HG02840 (cell line): ENCODE measurements around the gene WT1.
"Not testable (repeated sequence)": the region's sequence is repeated elsewhere in the genome, so short reads cannot be mapped to it uniquely, and the experiment has no call there.

Experiments
- ATAC-seq: cut with Tn5 transposase; IDR thresholded peaks from one replicate; pipeline ENCODE4 v1.9.1; 2021; ENCODE audit warnings: mild to moderate bottlenecking, moderate library complexity, moderate number of reproducible peaks; ENCODE audit not compliant: unreplicated experiment, low FRiP score

The WT1 gene

DNA sequence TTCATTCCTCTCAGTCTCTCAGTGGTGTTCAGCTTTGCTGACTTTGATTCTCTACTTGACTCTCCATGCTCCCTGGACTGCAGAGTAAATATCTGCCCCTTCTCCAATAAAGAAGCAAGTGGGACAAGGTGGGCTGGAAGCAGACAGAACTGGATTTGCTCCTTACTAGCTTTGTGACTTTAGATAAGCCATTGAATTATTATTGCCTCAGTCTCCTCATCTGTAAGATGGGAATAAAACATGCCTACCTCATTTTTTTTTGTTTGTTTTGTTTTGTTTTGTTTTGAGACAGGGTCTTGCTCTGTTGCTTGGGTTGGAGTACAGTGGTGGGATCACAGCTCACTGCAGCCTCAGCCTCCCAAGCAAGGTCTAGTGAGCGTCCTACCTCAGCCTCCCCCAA, 44.6 kb downstream of the WT1 start:
- no peak for ATAC-seq

DNA sequence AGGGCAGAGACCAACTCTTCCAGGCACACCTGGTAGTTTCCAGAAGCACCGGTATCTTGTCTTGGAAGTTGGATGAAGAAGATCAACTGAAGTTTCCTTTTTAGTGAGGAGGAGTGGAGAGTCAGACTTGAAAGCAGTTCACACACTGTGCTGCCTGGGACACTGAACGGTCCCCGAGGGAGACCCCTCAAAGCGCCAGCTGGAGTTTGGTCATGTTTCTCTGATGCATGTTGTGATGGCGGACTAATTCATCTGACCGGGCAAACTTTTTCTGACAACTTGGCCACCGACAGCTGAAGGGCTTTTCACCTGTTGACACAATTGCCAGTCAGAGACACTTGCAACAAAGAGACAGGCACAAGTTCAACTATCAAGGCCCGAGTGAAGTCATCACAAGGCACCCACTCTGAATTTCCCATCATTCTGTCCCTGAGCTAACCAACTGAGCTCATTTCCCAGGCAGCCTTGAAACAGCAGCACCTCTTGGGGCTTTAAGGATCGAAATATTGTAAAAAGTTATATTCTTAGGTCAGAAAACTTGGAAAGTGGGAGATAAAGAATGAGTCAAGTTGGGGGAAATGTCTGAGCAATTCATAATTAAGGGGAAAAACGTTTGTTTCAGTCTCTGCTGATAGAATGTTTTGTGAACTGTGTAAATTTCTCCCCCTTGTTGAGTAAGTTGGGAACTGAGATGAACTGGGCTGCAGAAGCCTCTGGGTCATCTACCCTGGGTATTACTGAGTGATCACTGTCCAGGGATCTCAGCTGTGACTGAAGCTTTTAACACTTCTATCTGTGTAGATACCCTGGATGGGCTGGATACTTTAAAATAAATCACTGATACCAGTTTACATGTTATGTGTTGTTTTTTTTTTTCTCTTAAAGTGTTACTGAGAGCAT, 46.2 kb downstream of the WT1 start:
- no peak for ATAC-seq

- no peak for ATAC-seq
Measured at GRCh38 chr11:32388365-32388764, 47.0 kb downstream of the WT1 start.

GRCh38 chr11:32387411-32387810, 47.9 kb downstream of the WT1 start:
- ATAC-seq, result no peak

DNA sequence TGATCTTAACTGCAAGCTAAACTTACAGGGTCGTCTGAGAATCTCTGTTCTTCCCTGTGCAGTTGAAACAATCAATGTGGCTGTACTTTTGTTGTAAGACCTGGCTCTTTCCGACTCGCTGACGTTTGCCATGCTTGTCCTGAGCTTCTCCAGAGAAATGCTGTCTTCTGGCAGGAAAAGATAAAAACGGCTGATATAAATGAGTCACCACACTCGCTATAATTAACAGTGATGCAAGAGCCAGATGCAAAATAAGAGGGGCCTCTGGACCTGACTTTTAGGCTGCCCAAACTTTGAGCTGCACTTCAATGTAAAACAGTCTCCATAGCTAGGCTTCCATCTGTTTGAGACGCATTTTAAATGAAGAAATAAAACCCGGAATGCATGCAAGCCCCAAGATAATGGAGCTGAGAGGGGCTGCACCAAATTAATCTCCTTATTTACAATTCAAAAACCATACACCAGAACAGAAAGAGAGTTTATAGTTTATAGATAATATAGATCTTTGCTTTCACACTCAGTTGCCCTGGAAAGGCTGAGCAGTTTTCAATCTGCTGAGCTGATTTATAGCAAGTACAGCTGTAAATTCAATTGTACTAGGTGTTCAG, 48.5 kb downstream of the WT1 start:
- no peak for ATAC-seq

DNA sequence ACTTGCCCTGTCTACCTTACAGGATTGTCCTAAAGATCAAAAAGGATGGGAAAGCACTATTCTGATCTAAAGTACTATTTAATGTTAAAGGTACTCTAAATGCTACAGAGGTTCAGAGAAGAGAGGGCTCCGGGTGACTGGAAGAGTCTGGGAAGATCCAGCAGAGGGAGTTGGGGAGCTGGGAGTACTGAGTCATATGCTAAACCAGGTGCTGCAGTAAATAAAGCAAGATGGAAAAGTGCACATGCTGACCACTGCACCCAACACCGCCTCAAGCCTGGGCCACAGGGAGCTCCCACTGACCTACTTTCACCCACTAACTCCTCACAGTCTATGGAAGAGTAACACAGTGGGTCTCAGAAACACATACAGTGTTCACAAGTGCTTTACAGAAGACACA, 49.3 kb downstream of the WT1 start:
- ATAC-seq, result no peak

DNA sequence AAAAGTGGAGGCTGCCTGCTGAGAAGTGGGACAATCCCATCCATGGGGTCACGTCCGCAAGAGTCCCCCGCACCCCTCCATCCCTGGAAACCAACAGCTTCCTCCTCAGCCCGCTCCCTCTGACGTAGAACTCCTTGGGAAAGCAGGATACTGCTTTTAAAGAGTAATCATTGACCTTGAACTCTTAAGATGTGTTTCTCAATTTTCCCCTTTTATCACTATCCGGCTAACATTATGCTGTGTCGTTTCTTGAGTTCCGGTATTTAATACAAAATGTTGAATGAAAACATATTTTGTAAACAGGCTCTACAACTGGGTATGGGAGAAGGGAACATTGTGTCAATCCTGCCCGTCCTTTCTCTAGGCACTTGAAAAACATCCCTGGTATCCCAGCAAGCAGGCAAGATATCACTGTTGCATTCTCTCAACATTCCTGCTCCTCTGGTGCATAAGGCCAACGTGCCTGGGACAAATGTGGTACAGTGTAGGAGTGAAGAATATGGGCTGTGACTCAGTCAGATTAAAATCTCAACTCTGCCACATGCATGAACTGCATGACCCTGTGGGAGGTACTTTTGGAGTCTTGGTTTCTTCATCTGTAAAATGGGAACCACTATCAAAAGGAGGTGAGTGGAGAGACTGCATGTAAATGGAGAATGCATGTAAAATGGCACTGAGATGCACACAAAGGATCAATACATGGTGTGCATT, 52.8 kb downstream of the WT1 start:
- ATAC-seq, result no peak

GRCh38 chr11:32381179-32381578, 54.2 kb downstream of the WT1 start:
- ATAC-seq, result no peak

DNA sequence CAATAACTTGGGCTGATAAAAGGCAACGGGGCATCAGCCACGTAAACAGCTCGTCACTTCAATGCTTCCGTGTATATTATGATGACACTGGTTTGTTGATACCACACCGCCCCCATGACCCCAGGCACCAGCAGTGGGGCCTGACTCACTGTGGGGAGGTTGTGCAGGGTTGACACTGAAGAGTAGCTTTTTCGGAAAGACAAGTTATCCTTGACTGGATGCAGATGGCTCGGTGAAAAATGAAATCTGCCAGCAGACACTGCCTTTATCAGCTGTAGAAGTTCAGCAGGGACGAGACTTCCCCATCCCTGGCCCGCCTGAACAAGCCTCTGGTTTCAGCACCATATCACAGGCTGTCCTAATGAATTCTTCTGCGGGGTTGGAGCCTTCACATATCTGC, 55.6 kb downstream of the WT1 start:
- ATAC-seq, result no peak

GRCh38 chr11:32375826-32376225, 59.5 kb downstream of the WT1 start:
- no peak for ATAC-seq

GRCh38 chr11:32374261-32374711, 61.1 kb downstream of the WT1 start:
- no peak for ATAC-seq

- not testable (repeated sequence) for ATAC-seq
Measured at GRCh38 chr11:32369987-32370386, 65.4 kb downstream of the WT1 start.

DNA sequence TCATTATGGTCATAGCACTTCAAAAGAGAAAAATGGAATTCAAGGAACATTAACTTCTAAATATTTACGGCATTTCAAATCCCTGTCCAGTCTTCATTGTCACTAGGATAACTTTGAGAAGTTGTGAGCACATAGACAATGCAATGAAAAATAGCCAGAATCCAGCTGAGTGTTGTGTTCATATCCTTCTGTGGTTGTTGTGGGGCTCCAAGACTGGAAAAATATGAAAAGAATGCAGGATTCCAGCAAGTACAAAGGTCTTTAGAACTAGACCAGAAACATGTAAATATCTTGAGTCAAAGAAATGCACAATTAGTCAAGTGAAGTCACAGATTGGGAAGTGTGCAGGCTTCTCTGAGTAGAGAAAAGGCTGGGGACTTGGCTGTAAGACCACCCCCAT, 68.7 kb downstream of the WT1 start:
- no peak for ATAC-seq

DNA sequence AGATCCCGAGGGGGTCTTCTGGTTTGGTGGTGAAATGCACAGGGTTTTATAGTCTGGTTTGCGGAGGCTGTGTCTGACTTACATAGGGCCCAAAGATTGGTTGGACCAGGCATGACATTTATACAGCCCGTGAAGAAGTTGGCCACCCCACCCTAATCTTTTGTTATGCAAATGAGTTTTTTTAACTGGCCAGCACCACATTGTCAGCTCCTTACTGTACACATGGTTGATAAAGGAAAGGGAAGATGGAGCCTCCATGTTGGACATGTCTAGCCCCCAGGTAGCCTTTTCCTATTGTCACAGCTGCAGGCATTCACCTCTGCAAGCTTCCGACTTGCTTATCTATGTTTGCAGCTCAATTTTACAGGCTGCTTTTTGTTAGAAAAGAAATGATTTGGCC, 70.1 kb downstream of the WT1 start:
- ATAC-seq, result no peak

DNA sequence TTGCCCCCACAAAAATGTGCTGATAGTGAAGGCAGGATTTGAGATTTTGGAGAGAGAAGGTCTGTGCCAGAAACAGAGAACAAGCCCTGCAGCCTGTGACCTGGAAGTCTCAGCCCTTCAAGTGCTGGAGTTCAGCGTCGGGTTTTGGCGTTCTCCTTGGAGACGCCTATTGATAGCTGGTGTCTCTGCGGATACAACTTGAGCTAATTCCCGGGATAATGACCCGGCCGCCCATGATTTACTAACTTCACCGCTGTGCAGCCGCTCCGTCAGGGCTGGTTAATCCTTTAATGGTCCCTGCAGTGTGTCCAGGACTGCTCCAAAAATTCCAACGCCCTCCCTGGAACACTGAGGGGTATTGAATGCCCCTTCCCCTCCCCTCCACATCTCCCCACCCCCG, 76.6 kb downstream of the WT1 start:
- ATAC-seq, result no peak

GRCh38 chr11:32353884-32354283, 81.5 kb downstream of the WT1 start:
- no peak for ATAC-seq

GRCh38 chr11:32348502-32348901, 86.8 kb downstream of the WT1 start:
- ATAC-seq, result no peak

GRCh38 chr11:32344946-32345345, 90.4 kb downstream of the WT1 start:
- ATAC-seq, result no peak

DNA sequence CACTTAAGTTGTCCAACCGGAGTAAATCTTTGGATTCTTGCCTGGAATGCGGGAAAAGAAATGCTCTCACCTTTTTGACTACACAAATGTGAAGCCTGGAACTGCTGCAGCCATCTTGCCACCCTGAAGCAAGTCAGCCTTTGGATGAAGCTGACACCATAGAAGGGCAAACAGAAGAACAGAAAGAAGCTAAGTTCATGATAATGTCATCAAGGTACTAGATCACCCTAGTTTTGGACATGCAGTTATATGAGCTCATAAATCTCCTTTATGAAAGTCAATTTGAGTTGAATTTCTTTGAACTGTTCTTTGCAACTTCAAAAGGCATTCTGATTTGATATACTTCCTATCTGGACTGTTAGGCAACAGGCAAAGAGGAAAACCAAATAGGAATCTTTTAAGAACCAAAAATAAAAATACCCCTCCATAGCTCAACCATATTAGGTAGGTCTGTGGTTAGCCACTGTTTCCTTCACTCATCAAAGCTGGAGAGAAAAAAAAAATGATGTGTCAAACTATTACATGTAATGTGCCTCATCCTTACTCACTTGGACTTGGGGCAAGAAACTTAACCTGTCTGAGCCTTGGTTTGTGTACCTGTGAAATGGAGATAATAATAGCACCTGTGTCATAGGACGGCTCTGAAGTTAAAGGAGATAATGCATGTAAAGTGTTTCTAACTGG, 91.9 kb downstream of the WT1 start:
- no peak for ATAC-seq

GRCh38 chr11:32341620-32342613, 93.4 kb downstream of the WT1 start:
- no peak for ATAC-seq
